ENCODE data around the gene ALX4. TPM values are rescaled to one million over a fixed set of nuclear protein-coding genes. Genes with fewer than 3 reads are reported as not detected.

ALX4 gene
- total and polyA plus RNA-seq, 2 of the 8 experiments (the other 6 are each of a cell fraction or from before 2014, with no cell fraction given) = not detected

DNA sequence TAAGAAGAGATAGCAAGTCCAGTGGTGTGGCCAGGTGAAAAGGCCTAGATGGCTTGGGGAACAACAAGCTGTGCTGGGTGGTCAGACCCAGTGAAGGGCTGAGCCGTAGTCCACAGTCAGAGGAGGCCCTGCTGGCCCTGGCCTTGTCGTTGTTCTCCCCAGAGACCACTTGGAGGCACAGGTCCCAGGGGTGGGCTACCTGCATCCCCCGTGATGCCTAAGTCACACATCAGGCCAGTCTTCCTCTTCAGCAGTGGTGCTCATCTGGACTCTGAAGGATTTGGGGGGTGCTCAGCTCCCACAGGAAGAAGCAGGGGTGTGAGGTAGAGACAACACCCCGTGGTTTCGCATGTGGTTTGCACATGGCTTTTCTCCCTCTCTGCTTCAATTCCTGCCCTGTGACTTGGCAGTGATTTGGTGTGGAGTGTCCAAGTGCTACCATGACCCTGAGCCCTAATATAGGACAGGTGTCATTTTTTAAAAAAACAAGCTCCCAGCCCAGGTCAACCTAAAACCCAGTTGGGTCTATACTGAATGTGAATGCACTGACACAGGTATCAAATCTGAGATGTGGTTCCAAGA lies 51.0 kb downstream of the ALX4 start (continued):
- TF ChIP-seq CREB1 (IDR thresholded peaks at IDR 0.05) = no peak
- no peak for TF ChIP-seq NRF1 (IDR thresholded peaks at IDR 0.05; ENCODE audit: low read depth, low read length)
